ENCODE data around the gene MPPE1. TPM values are rescaled to one million over a fixed set of nuclear protein-coding genes. Genes with fewer than 3 reads are reported as not detected.

MPPE1 gene
- total and polyA plus RNA-seq, 10 of the 15 experiments (the other 5 are each of a cell fraction or from before 2014, with no cell fraction given): 13.8 to 34.5 (median 27.6) TPM

DNA sequence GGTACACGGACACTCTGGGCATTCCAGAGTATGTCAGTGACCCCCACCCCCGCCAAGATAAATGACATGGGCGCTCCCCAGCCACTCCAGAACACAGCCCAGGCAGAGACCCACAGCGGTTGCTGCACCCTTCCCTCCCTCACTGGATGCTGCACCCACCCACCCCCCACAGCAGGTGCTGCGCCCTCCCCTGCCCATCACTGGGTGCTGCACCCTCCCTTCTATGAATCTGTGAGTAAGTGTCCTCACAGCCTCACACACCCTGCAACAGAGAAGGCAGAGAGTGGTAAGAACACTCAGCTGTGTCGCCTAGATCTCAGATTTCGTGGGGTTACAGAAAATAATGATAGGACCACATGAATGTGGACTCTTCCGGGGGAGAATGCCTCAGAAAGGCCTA, 33.4 kb downstream of the MPPE1 start:
- in situ Hi-C loops (cut with MboI): no loop called here
- no peak for DNase-seq (ENCODE audit: low read depth, low spot score)
- ChIA-PET POLR2A (no interaction called here), RAD21 (ENCODE audit: unreplicated experiment) (no interaction called here), CTCF (interaction anchor here (1.9 kb wide), 1 partner anchor 12 kb away, joined by 4 read pairs; no protein-coding TSS in a partner anchor), SMC1A (ENCODE audit: uncharacterized antibody, unreplicated experiment) (no interaction called here)
- Histone ChIP-seq H3K4me3 (no peak overlapping the region), H3K9me3 (replicated peaks; ENCODE audit: control insufficient read depth, insufficient read depth, low read length) (no peaks in the 10 kb centered on the region), H3K4me2 (ENCODE audit: control insufficient read depth, insufficient read depth) (no peak overlapping the region), H3K4me1 (ENCODE audit: control insufficient read depth, insufficient read depth, low read length) (no peaks in the 10 kb centered on the region), H4K20me1 (ENCODE audit: control insufficient read depth, insufficient read depth) (no peaks in the 10 kb centered on the region), H3K79me2 (ENCODE audit: control insufficient read depth, insufficient read depth, low read length) (no peaks in the 10 kb centered on the region), H3K27me3 (replicated peaks in 1 of 2; ENCODE audit: control insufficient read depth in 2 of 2, insufficient read depth in 2 of 2, low read length in 1 of 2) (no peaks in the 10 kb centered on the region), H3K27ac (ENCODE audit: control insufficient read depth, insufficient read depth) (no peak overlapping the region), H3K9ac (ENCODE audit: control insufficient read depth, insufficient read depth, low read length) (no peak overlapping the region), H3K36me3 (ENCODE audit: control insufficient read depth in 2 of 2, insufficient read depth in 2 of 2, low read length in 1 of 2) (no peaks in the 10 kb centered on the region), H2AFZ (ENCODE audit: control insufficient read depth, low read depth, low read length) (no peak overlapping the region)
- WGBS (ENCODE audit: insufficient coverage, insufficient replicate concordance, low lambda C conversion rate, missing lambda C conversion rate): 67% methylated on average over 8 of the region's 8 CpGs
- FAIRE-seq: no peak
- no peak for ATAC-seq
- no peak for TF ChIP-seq STAT3 (IDR thresholded peaks at IDR 0.05; ENCODE audit: low read depth, low read length)
- BruUV-seq (replicated peaks): no TSS peak
- intact Hi-C loops (cut with micrococcal nuclease; ENCODE audit: unreplicated experiment): loop anchor here (5.0 kb wide), 1 partner anchor 142 kb away; no protein-coding TSS in a partner anchor

DNA sequence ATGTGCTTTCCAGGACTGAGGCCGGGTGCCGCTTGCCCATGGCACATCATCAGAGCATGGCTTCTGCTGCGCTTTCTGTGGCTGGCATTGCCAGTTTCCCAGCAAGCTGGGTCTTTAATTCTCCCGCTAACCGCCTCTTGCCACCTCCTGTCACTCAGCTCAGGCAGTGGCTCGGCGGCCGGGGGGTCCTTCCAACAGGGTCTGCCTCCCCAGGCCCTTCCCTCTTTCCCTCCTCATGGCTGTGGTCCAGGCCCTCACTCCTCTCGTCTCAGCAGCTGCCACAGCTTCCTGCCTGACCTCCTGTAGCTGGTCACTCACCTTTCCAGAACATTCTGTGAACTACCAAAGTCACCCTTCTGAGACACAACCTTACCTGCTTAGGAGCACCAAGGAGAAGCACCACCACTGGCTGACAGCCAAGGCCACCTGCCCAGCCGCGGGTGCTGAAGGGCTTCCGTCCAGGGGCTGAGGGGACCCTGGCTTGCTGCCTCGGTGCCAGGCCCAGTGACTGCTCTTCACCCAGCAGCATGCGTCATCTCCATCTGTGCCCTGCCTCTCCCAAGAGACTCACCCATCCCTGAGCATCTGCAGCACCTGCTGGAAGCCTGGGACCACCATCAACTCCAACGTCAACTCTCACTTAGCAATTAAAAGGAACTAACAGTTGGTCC, 34.3 kb downstream of the MPPE1 start:
- SMC1A ChIA-PET (ENCODE audit: uncharacterized antibody, unreplicated experiment): no interaction called here
- Histone ChIP-seq H3K79me2 (ENCODE audit: control insufficient read depth, insufficient read depth, low read length) (no peaks in the 10 kb centered on the region), H3K27ac (ENCODE audit: control insufficient read depth, insufficient read depth) (no peak overlapping the region), H3K4me2 (ENCODE audit: control insufficient read depth, insufficient read depth) (no peak overlapping the region), H3K27me3 (replicated peaks in 1 of 2; ENCODE audit: control insufficient read depth in 2 of 2, insufficient read depth in 2 of 2, low read length in 1 of 2) (no peaks in the 10 kb centered on the region), H3K36me3 (ENCODE audit: control insufficient read depth in 2 of 2, insufficient read depth in 2 of 2, low read length in 1 of 2) (no peaks in the 10 kb centered on the region), H2AFZ (ENCODE audit: control insufficient read depth, low read depth, low read length) (no peak overlapping the region), H3K4me1 (ENCODE audit: control insufficient read depth, insufficient read depth, low read length) (no peaks in the 10 kb centered on the region), H3K9me3 (replicated peaks; ENCODE audit: control insufficient read depth, insufficient read depth, low read length) (no peaks in the 10 kb centered on the region), H3K9ac (ENCODE audit: control insufficient read depth, insufficient read depth, low read length) (no peak overlapping the region), H3K4me3 (no peak overlapping the region), H4K20me1 (ENCODE audit: control insufficient read depth, insufficient read depth) (no peaks in the 10 kb centered on the region)
- RAD21 ChIA-PET (ENCODE audit: unreplicated experiment): no interaction called here
- 61% methylated on average over 13 of the region's 15 CpGs for WGBS (ENCODE audit: insufficient coverage, insufficient replicate concordance, low lambda C conversion rate, missing lambda C conversion rate)
- CTCF ChIA-PET: interaction anchor here (1.9 kb wide), 1 partner anchor 13 kb away, joined by 4 read pairs; no protein-coding TSS in a partner anchor
- FAIRE-seq: no peak
- DNase-seq (ENCODE audit: low read depth, low spot score): no peak
- POLR2A ChIA-PET: no interaction called here
- intact Hi-C loops (cut with micrococcal nuclease; ENCODE audit: unreplicated experiment) (loop anchor here (5.0 kb wide), 1 partner anchor 142 kb away; no protein-coding TSS in a partner anchor), in situ Hi-C loops (cut with MboI) (no loop called here)
- no TSS peak for BruUV-seq (replicated peaks)
- TF ChIP-seq NFYA (IDR thresholded peaks at IDR 0.05; ENCODE audit: borderline replicate concordance, low read depth, low read length) (no peak), POU2F2 (IDR thresholded peaks at IDR 0.05; ENCODE audit: borderline replicate concordance, low read depth, low read length) (no peak), TAF1 (IDR thresholded peaks at IDR 0.05; ENCODE audit: borderline replicate concordance, low read depth, low read length) (no peak)
- TF ChIP-seq, protein P1, sequence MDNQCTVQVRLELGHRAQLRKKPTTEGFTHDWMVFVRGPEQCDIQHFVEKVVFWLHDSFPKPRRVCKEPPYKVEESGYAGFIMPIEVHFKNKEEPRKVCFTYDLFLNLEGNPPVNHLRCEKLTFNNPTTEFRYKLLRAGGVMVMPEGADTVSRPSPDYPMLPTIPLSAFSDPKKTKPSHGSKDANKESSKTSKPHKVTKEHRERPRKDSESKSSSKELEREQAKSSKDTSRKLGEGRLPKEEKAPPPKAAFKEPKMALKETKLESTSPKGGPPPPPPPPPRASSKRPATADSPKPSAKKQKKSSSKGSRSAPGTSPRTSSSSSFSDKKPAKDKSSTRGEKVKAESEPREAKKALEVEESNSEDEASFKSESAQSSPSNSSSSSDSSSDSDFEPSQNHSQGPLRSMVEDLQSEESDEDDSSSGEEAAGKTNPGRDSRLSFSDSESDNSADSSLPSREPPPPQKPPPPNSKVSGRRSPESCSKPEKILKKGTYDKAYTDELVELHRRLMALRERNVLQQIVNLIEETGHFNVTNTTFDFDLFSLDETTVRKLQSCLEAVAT (IDR thresholded peaks at IDR 0.05): no peak
- ATAC-seq: no peak

All from GM12878 (cell line).